ENCODE data around the gene UNC5B.

UNC5B gene

GRCh38 chr10:71285180-71285545, 72.8 kb downstream of the UNC5B start:
- no peaks in the 10 kb centered on the region for H3K4me1 ChIP-seq (ENCODE audit: insufficient read depth, low read length)
- H3K9ac ChIP-seq (ENCODE audit: low read depth, low read length), result no peak overlapping the region
- H3K36me3 ChIP-seq (ENCODE audit: insufficient read depth, low read length), result peaks cover 3% of the 10 kb centered on the region; the same call in 1 of the 2 replicates
- no peaks in the 10 kb centered on the region for H3K9me3 ChIP-seq (ENCODE audit: control insufficient read depth, insufficient read depth, low read length)

- H3K36me3 ChIP-seq (ENCODE audit: insufficient read depth, low read length), result peaks cover 3% of the 10 kb centered on the region; the same call in 1 of the 2 replicates
- H3K9ac ChIP-seq (ENCODE audit: low read depth, low read length), result no peak overlapping the region
- no peaks in the 10 kb centered on the region for H3K4me1 ChIP-seq (ENCODE audit: insufficient read depth, low read length)
- H3K9me3 ChIP-seq (ENCODE audit: control insufficient read depth, insufficient read depth, low read length), result no peaks in the 10 kb centered on the region
These were observed 73.6 kb downstream of the UNC5B start for GRCh38 chr10:71285986-71286385.

DNA sequence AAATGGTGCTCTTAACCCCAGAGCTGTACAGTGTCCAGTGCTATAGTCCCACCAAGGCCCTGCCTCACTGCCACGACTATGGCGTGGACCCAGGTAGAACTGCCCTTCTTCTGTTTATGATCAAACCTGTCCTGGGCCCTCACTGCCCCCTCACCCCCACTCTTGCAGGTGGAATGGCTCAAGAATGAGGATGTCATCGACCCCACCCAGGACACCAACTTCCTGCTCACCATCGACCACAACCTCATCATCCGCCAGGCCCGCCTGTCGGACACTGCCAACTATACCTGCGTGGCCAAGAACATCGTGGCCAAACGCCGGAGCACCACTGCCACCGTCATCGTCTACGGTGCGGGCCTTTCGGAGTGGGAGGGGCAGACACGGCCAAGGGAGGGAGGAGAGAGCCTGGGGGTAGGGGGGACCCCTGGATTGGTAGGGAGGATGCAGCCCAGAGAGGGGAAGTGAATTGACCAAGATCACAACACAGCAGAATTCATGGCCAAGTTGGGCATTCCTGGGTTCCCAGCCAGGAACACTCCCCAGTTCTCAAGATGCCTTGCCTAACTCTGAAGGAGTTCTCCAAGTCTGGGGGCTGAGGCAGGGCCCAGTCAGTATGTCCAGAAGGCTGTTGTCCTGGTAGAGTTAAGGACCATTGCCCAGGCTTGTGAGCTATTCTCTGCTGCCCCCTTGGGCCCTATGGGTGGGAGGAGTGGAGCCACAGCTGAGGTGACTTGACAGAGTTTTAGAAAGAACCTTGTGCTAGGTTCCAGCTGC, 74.3 kb downstream of the UNC5B start:
- no peaks in the 10 kb centered on the region for H3K4me1 ChIP-seq (ENCODE audit: insufficient read depth, low read length)
- H3K9ac ChIP-seq (ENCODE audit: low read depth, low read length), result no peak overlapping the region
- no peaks in the 10 kb centered on the region for H3K9me3 ChIP-seq (ENCODE audit: control insufficient read depth, insufficient read depth, low read length)
- H3K36me3 ChIP-seq (ENCODE audit: insufficient read depth, low read length), result peaks cover 3% of the 10 kb centered on the region; the same call in 1 of the 2 replicates

DNA sequence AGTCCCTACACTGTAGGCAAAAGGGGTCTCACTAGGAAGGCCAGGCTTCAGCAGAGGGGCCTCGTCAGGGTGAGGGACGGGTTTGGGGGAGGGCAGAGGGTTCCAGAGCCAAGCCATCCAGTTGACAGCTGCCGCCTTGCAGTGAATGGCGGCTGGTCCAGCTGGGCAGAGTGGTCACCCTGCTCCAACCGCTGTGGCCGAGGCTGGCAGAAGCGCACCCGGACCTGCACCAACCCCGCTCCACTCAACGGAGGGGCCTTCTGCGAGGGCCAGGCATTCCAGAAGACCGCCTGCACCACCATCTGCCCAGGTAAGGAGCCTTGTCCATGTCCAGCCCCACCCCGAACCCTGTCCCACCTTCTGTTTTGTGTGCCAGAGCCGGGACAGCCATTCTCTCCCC, 75.1 kb downstream of the UNC5B start:
- H3K9me3 ChIP-seq (ENCODE audit: control insufficient read depth, insufficient read depth, low read length), result no peaks in the 10 kb centered on the region
- H3K4me1 ChIP-seq (ENCODE audit: insufficient read depth, low read length), result no peaks in the 10 kb centered on the region
- H3K9ac ChIP-seq (ENCODE audit: low read depth, low read length), result no peak overlapping the region
- H3K36me3 ChIP-seq (ENCODE audit: insufficient read depth, low read length), result peaks cover 3% of the 10 kb centered on the region; the same call in 1 of the 2 replicates

DNA sequence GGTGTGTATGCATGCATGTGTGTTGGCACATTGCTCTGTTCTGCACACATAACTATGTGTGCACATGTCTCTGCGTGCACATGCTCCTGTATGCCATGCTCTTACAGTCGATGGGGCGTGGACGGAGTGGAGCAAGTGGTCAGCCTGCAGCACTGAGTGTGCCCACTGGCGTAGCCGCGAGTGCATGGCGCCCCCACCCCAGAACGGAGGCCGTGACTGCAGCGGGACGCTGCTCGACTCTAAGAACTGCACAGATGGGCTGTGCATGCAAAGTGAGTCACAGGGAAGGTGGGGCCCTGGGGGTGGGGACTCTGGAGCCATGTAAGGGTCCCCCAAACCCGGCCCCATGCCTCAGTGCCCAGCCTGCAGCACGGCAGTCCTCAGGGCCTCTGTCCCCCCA, 76.1 kb downstream of the UNC5B start:
- Histone ChIP-seq H3K9ac (ENCODE audit: low read depth, low read length) (no peak overlapping the region), H3K36me3 (ENCODE audit: insufficient read depth, low read length) (peaks cover 5% of the 10 kb centered on the region), H3K9me3 (ENCODE audit: control insufficient read depth, insufficient read depth, low read length) (no peaks in the 10 kb centered on the region), H3K4me1 (ENCODE audit: insufficient read depth, low read length) (no peaks in the 10 kb centered on the region)

- Histone ChIP-seq H3K4me1 (ENCODE audit: insufficient read depth, low read length) (no peaks in the 10 kb centered on the region), H3K36me3 (ENCODE audit: insufficient read depth, low read length) (peaks cover 5% of the 10 kb centered on the region), H3K9me3 (ENCODE audit: control insufficient read depth, insufficient read depth, low read length) (no peaks in the 10 kb centered on the region), H3K9ac (ENCODE audit: low read depth, low read length) (no peak overlapping the region)
These were observed 77.2 kb downstream of the UNC5B start for GRCh38 chr10:71289421-71290130.

- H3K9me3 ChIP-seq (ENCODE audit: control insufficient read depth, insufficient read depth, low read length), result no peaks in the 10 kb centered on the region
- H3K9ac ChIP-seq (ENCODE audit: low read depth, low read length), result no peak overlapping the region
- no peaks in the 10 kb centered on the region for H3K4me1 ChIP-seq (ENCODE audit: insufficient read depth, low read length)
- H3K36me3 ChIP-seq (ENCODE audit: insufficient read depth, low read length), result peaks cover 5% of the 10 kb centered on the region
These were observed 78.0 kb downstream of the UNC5B start for GRCh38 chr10:71290331-71290730.

DNA sequence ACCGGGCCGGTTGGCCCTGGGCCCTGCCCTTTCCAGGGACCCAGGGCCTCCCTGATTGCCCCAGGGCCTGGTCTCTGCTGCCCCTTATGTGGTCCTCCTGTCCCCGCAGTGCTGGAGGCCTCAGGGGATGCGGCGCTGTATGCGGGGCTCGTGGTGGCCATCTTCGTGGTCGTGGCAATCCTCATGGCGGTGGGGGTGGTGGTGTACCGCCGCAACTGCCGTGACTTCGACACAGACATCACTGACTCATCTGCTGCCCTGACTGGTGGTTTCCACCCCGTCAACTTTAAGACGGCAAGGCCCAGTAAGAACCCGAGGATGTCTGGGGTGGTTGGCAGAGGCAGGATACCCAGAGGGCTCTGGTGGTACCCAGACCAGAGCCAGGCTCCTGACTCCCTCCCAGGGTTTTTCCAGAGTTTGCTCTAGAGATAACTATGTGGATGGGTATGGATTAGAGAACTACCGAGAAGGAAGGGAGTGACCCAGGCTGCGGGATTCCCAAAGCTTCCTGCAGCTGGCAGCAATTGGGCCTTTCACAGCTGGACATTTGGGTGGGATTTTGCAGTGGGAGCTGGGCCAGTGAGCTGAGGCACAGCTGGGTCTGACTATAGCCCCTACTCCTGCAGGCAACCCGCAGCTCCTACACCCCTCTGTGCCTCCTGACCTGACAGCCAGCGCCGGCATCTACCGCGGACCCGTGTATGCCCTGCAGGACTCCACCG, 78.6 kb downstream of the UNC5B start:
- Histone ChIP-seq H3K9me3 (ENCODE audit: control insufficient read depth, insufficient read depth, low read length) (no peaks in the 10 kb centered on the region), H3K9ac (ENCODE audit: low read depth, low read length) (no peak overlapping the region), H3K4me1 (ENCODE audit: insufficient read depth, low read length) (no peaks in the 10 kb centered on the region), H3K36me3 (ENCODE audit: insufficient read depth, low read length) (peaks cover 5% of the 10 kb centered on the region)

GRCh38 chr10:71291528-71291900, 79.1 kb downstream of the UNC5B start:
- Histone ChIP-seq H3K36me3 (ENCODE audit: insufficient read depth, low read length) (peaks cover 5% of the 10 kb centered on the region), H3K4me1 (ENCODE audit: insufficient read depth, low read length) (no peaks in the 10 kb centered on the region), H3K9me3 (ENCODE audit: control insufficient read depth, insufficient read depth, low read length) (no peaks in the 10 kb centered on the region), H3K9ac (ENCODE audit: low read depth, low read length) (no peak overlapping the region)

- H3K9me3 ChIP-seq (ENCODE audit: control insufficient read depth, insufficient read depth, low read length), result no peaks in the 10 kb centered on the region
- H3K9ac ChIP-seq (ENCODE audit: low read depth, low read length), result no peak overlapping the region
- peaks cover 5% of the 10 kb centered on the region for H3K36me3 ChIP-seq (ENCODE audit: insufficient read depth, low read length)
- no peaks in the 10 kb centered on the region for H3K4me1 ChIP-seq (ENCODE audit: insufficient read depth, low read length)
These were observed 80.5 kb downstream of the UNC5B start for GRCh38 chr10:71292624-71293445.

- H3K4me1 ChIP-seq (ENCODE audit: insufficient read depth, low read length), result no peaks in the 10 kb centered on the region
- peaks cover 5% of the 10 kb centered on the region for H3K36me3 ChIP-seq (ENCODE audit: insufficient read depth, low read length)
- H3K9me3 ChIP-seq (ENCODE audit: control insufficient read depth, insufficient read depth, low read length), result no peaks in the 10 kb centered on the region
- H3K9ac ChIP-seq (ENCODE audit: low read depth, low read length), result no peak overlapping the region
These were observed 81.2 kb downstream of the UNC5B start for GRCh38 chr10:71293446-71294084.

DNA sequence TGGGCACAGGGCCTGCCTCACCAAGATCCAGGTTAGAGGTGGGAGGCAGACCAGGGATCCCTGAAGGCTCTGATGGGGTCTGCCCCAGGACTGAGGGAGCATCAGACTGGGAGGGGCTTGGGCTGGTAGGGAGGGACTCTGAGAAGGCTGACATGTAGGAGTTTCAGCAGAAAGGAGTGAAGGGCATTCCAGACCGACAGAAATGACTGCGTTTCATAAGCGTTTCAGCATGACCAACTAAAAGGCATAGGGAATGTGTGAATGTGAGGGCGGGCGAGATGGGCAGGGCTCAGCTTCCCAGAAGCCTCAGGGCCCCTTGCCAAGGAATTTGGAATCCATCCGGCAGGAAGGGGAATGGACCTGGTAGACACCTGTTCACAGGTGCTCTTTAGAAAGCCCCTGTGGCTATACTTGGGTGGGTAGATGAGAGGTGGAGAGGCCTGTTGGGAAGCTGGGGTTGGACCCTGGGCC, 81.8 kb downstream of the UNC5B start:
- peaks cover 5% of the 10 kb centered on the region; the same call in 1 of the 2 replicates for H3K36me3 ChIP-seq (ENCODE audit: insufficient read depth, low read length)
- H3K9me3 ChIP-seq (ENCODE audit: control insufficient read depth, insufficient read depth, low read length), result no peaks in the 10 kb centered on the region
- no peaks in the 10 kb centered on the region for H3K4me1 ChIP-seq (ENCODE audit: insufficient read depth, low read length)
- no peak overlapping the region for H3K9ac ChIP-seq (ENCODE audit: low read depth, low read length)

DNA sequence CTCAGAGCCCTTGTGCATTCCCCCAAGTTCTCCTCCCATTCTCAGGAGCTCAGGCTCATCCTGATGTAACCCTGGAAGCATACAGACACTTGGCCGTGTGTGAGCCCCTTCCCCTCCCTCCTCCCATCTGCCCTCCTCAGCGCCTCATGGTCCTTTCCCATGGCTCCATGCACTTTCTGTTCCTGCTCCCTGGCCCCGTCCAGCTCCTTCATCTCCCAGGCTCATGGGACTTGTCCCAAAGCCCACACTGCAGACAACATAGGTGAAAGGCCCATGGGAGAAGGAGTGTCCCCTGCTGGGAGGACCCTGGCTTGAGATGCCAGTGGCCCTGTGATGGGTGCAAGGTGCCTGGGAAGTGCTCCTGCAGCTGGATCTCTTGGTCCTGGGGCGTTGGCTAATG, 82.5 kb downstream of the UNC5B start:
- H3K9me3 ChIP-seq (ENCODE audit: control insufficient read depth, insufficient read depth, low read length), result no peaks in the 10 kb centered on the region
- peaks cover 5% of the 10 kb centered on the region; the same call in 1 of the 2 replicates for H3K36me3 ChIP-seq (ENCODE audit: insufficient read depth, low read length)
- H3K9ac ChIP-seq (ENCODE audit: low read depth, low read length), result no peak overlapping the region
- no peaks in the 10 kb centered on the region for H3K4me1 ChIP-seq (ENCODE audit: insufficient read depth, low read length)
